KMS-11 (cell line): ENCODE results near the gene SSC5D.

Source experiments
- H2AFZ ChIP-seq: fragments of 200-600 bp; sonication (generic); 2 replicates; pipeline ENCODE4 v1.6.1; 2016; ENCODE audit warnings: antibody characterized with exemption, mixed run types, low read depth
- H3K27ac ChIP-seq: fragments of 200-600 bp; sonication (generic); 2 replicates; pipeline ENCODE4 v1.6.1; 2016; ENCODE audit warnings: mild to moderate bottlenecking, mixed run types
- H3K27me3 ChIP-seq: fragments of 200-600 bp; sonication (generic); 2 replicates; pipeline ENCODE4 v1.6.1; 2017; ENCODE audit warnings: mild to moderate bottlenecking, low read depth, mixed run types, moderate library complexity; ENCODE audit not compliant: insufficient read depth
- H3K36me3 ChIP-seq: fragments of 200-600 bp; sonication (generic); 2 replicates; pipeline ENCODE4 v1.6.1; 2017; ENCODE audit warnings: mild to moderate bottlenecking, mixed run types; ENCODE audit not compliant: insufficient read depth
- H3K4me1 ChIP-seq: fragments of 200-600 bp; sonication (generic); 2 replicates; pipeline ENCODE4 v1.6.1; 2016; ENCODE audit warnings: mild to moderate bottlenecking, low read depth, mixed run types; ENCODE audit not compliant: poor library complexity, severe bottlenecking
- H3K4me2 ChIP-seq: fragments of 200-600 bp; sonication (generic); 2 replicates; pipeline ENCODE4 v1.7.0; 2016; ENCODE audit warnings: mild to moderate bottlenecking, mixed run types
- H3K4me3 ChIP-seq: fragments of 200-600 bp; sonication (generic); IDR thresholded peaks from 2 replicates; pipeline ENCODE4 v1.6.1; 2017; ENCODE audit warnings: low read depth, low read length, mixed read lengths; ENCODE audit not compliant: insufficient read depth
- H3K79me2 ChIP-seq: fragments of 200-600 bp; sonication (generic); 2 replicates; pipeline ENCODE4 v1.6.1; 2016; ENCODE audit warnings: low read depth, mixed run types; ENCODE audit not compliant: insufficient read depth
- H3K9ac ChIP-seq: fragments of 200-600 bp; sonication (generic); 2 replicates; pipeline ENCODE4 v1.6.1; 2016; ENCODE audit warnings: mild to moderate bottlenecking, mixed run types
- H4K20me1 ChIP-seq: fragments of 200-600 bp; sonication (generic); 2 replicates; pipeline ENCODE4 v1.6.1; 2016; ENCODE audit warnings: mild to moderate bottlenecking, mixed run types; ENCODE audit not compliant: insufficient read depth
- TF ChIP-seq, protein P1 (sequence below): fragments of 200-600 bp; sonication (generic); conservative IDR thresholded peaks from 2 replicates; pipeline ENCODE4 v1.6.1; 2017; ENCODE audit warnings: low read depth, mild to moderate bottlenecking, antibody characterized with exemption, low read length, moderate library complexity, mixed read lengths

The SSC5D gene

DNA sequence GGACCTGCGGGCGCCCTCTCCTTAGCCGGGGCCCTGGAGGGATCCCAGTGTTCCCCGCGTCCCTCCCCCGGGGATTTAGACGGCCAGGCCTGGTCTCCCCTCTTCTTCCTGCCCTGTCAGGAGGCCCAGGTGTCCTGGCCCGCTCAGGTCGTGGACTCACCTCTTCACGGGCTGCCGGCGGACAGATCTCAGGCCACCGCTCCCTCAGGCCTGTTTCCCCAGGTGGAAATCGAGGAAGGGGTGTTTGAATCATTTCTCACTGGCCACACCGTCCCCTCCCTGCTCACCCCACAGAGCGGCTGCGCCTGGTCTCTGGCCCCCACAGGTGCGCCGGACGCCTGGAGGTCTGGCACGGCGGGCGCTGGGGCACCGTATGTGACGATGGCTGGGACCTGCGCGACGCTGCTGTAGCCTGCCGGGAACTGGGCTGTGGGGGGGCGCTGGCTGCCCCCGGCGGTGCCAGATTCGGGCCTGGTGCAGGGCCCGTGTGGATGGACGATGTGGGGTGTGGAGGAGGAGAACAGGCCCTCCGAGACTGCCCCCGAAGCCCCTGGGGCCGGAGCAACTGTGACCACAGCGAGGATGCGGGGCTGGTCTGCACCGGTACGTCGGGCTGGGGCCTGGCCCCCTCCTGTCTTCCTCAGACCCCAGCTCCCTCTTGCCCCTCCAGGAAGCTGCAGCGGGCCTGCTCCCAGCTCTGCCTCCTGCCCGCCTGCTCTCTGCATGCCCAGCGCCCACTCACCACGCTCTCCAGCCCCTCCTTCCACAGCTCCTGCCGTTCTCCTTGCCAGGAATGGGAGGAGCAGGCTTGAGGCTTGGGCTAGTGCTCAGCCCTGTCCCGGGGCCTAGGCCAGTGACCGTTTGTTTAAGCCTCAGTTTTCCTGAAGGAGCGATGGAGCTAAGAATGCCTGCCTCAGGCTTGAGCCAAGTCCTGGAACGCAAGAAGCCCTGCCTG lies 2.5 kb downstream of the SSC5D start:
- Histone ChIP-seq H3K27ac (no peak overlapping the region), H3K9ac (no peak overlapping the region), H4K20me1 (no peaks in the 10 kb centered on the region), H3K27me3 (peaks cover 77% of the 10 kb centered on the region), H2AFZ (no peak overlapping the region), H3K4me2 (no peak overlapping the region), H3K4me3 (no peak overlapping the region), H3K4me1 (no peaks in the 10 kb centered on the region), H3K79me2 (no peaks in the 10 kb centered on the region), H3K36me3 (no peaks in the 10 kb centered on the region)
- TF ChIP-seq, protein P1, sequence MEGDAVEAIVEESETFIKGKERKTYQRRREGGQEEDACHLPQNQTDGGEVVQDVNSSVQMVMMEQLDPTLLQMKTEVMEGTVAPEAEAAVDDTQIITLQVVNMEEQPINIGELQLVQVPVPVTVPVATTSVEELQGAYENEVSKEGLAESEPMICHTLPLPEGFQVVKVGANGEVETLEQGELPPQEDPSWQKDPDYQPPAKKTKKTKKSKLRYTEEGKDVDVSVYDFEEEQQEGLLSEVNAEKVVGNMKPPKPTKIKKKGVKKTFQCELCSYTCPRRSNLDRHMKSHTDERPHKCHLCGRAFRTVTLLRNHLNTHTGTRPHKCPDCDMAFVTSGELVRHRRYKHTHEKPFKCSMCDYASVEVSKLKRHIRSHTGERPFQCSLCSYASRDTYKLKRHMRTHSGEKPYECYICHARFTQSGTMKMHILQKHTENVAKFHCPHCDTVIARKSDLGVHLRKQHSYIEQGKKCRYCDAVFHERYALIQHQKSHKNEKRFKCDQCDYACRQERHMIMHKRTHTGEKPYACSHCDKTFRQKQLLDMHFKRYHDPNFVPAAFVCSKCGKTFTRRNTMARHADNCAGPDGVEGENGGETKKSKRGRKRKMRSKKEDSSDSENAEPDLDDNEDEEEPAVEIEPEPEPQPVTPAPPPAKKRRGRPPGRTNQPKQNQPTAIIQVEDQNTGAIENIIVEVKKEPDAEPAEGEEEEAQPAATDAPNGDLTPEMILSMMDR = no peak

DNA sequence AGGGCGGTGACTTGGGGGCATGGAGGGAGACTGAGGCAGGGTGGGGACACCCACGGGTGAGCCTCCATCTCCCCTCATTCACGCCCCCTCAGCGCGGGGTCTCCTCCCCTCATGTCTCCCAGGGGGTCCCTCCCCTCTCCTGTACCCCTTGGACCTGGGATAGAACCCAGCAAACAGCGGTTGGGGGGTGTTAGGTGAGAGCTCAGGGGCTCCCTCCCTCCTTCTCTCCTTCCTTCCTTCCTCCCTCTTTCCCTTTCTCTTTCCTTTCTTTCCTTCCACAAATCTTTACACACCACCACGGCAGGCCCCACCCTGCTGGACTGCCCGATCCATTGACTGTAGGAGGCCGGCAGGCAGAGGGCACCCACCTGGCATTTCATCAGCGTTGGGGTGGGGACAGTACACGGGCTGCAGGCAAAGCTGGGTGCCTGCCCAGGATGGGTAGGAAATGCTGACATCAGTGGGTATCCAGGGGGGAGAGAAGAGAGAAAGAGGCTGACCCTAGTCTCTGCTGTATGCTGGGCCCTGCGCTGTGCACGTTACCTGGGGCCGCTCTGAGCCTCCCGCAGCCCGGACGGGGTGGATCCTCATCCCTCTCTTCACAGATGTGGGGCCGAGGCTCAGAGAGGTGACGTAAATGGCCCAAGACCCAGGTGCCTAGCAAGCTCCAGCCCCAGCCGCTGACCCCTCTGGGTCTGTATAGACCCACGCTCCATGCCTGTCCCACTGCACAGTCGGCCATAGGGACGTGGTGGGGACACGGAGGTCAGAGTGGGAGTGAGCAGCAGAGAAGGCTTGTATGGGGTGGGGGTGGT lies 3.5 kb downstream of the SSC5D start:
- H3K4me2 ChIP-seq = no peak overlapping the region
- no peak overlapping the region for H3K27ac ChIP-seq
- no peaks in the 10 kb centered on the region for H3K79me2 ChIP-seq
- no peak overlapping the region for H3K4me3 ChIP-seq
- H3K36me3 ChIP-seq = no peaks in the 10 kb centered on the region
- H4K20me1 ChIP-seq = no peaks in the 10 kb centered on the region
- no peak overlapping the region for H3K9ac ChIP-seq
- peaks cover 84% of the 10 kb centered on the region for H3K27me3 ChIP-seq
- TF ChIP-seq, protein P1 = no peak
- H3K4me1 ChIP-seq = no peaks in the 10 kb centered on the region
- H2AFZ ChIP-seq = no peak overlapping the region

DNA sequence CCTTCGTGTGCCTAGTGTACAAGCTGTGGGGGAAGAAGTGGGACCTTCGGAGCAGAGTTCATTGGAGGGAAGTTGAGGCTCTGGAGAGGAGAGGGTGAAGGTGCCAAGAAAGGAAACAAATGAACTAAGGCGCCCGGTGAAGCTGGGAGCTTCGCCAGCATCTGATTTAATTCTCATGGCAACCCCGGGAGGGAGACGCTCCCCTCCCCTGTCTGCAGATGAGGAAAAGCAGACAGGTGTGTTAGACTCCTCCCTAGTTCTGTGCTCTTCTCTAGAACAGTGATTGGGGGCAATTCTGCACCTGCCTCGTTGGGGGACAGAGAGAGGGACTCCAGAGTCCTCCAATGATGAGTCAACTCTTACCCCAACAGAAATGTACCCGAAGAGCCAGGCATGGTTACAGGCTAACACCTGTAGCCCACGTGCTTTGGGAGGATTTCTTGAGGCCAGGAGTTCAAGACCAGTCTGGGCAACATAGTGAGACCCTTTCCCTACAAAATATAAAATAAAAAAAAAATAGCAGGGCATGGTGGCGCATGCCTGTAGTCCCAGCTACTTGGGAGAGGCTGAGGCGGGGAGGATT lies 4.2 kb downstream of the SSC5D start:
- no peaks in the 10 kb centered on the region for H4K20me1 ChIP-seq
- H3K4me1 ChIP-seq = no peaks in the 10 kb centered on the region
- no peak overlapping the region for H3K4me2 ChIP-seq
- no peak overlapping the region for H2AFZ ChIP-seq
- no peak overlapping the region for H3K27ac ChIP-seq
- no peaks in the 10 kb centered on the region for H3K36me3 ChIP-seq
- H3K4me3 ChIP-seq = no peak overlapping the region
- peaks cover 85% of the 10 kb centered on the region for H3K27me3 ChIP-seq
- no peak overlapping the region for H3K9ac ChIP-seq
- TF ChIP-seq, protein P1 = no peak
- H3K79me2 ChIP-seq = no peaks in the 10 kb centered on the region

DNA sequence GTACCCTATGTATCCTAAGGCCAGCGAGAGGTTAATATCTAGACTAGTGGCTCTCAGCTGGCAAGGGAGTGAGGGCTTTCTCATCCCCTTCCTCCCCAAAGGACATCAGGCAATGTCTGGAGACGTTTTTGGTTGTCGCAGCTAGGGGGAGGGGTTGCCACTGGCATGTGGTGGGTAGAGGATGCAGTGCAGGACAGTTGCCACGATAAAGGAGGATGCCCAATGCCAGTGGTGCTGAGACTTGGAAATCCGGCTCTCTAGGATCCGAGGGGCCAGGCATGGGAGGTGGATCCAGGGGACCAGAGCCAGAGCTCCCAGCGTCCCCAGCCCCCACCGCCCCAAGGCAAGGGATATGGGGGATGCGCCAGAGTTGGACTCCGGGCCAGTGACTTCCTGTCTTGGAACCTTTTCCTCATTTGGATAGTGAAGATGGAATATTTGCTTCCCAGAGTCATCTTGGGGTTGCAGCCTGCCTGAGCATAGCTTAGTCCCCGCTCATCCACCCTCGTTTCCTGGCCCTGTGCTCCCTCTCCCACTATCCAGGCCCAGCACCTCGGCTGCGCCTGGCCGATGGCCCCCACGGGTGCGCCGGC lies 4.9 kb downstream of the SSC5D start:
- H3K4me3 ChIP-seq = no peak overlapping the region
- no peaks in the 10 kb centered on the region for H3K36me3 ChIP-seq
- H3K27me3 ChIP-seq = peaks cover 89% of the 10 kb centered on the region
- H3K4me1 ChIP-seq = no peaks in the 10 kb centered on the region
- H2AFZ ChIP-seq = no peak overlapping the region
- H3K4me2 ChIP-seq = no peak overlapping the region
- H3K9ac ChIP-seq = no peak overlapping the region
- H3K27ac ChIP-seq = no peak overlapping the region
- H4K20me1 ChIP-seq = no peaks in the 10 kb centered on the region
- TF ChIP-seq, protein P1 = no peak
- H3K79me2 ChIP-seq = no peaks in the 10 kb centered on the region
